Astrocyte (in vitro differentiated cells and primary cell): Measurements from ENCODE around the gene ATF6B. TPM values are rescaled to one million over a fixed set of nuclear protein-coding genes. Genes with fewer than 3 reads are reported as not detected.

ENCODE experiments used
- DNase-seq: peaks from one replicate; pipeline ENCODE4 v3.0.0-alpha.2; 2010; ENCODE audit warnings: low read depth
- FAIRE-seq: peaks from 2 replicates; lab custom pipeline; 2011; peaks lifted over from hg19 to GRCh38; lab: Jason Lieb, UNC
- H2AFZ ChIP-seq: 2 replicates; pipeline ENCODE4 v1.6.0; 2012; ENCODE audit warnings: low read depth, low read length, inconsistent platforms
- H3K27ac ChIP-seq: 2 replicates; pipeline ENCODE4 v1.5.1; 2011; ENCODE audit warnings: low read depth, low read length, inconsistent platforms
- H3K27me3 ChIP-seq: 2 replicates; pipeline ENCODE4 v1.6.0; 2011; ENCODE audit warnings: low read length, inconsistent platforms; ENCODE audit not compliant: insufficient read depth
- H3K36me3 ChIP-seq: 2 replicates; pipeline ENCODE4 v1.5.1; 2011; ENCODE audit warnings: low read length, inconsistent platforms; ENCODE audit not compliant: insufficient read depth
- H3K4me1 ChIP-seq: 2 replicates; pipeline ENCODE4 v1.5.1; 2011; ENCODE audit warnings: low read length, inconsistent platforms; ENCODE audit not compliant: insufficient read depth
- H3K4me2 ChIP-seq: 2 replicates; pipeline ENCODE4 v1.6.0; 2012; ENCODE audit warnings: low read length, inconsistent platforms
- H3K4me3 ChIP-seq: 2 replicates; pipeline ENCODE4 v1.5.1; 2011; ENCODE audit warnings: low read depth, mild to moderate bottlenecking, low read length, inconsistent platforms; ENCODE audit not compliant: insufficient read depth
- H3K79me2 ChIP-seq: 2 replicates; pipeline ENCODE4 v1.6.0; 2012; ENCODE audit warnings: mild to moderate bottlenecking, low read length, inconsistent platforms; ENCODE audit not compliant: insufficient read depth
- H3K9ac ChIP-seq: 2 replicates; pipeline ENCODE4 v1.6.0; 2012; ENCODE audit warnings: mild to moderate bottlenecking, low read length, inconsistent platforms
- H3K9me3 ChIP-seq: 2 replicates; pipeline ENCODE4 v1.5.1; 2012; ENCODE audit warnings: low read depth, mild to moderate bottlenecking, low read length, inconsistent platforms; ENCODE audit not compliant: insufficient read depth
- H4K20me1 ChIP-seq: 2 replicates; pipeline ENCODE4 v1.6.0; 2012; ENCODE audit warnings: low read length, inconsistent platforms; ENCODE audit not compliant: insufficient read depth
- H3K27ac Mint-ChIP-seq: one replicate; pipeline ENCODE4 v1.8.0; 2021; ENCODE audit warnings: mild to moderate bottlenecking, mixed read lengths; ENCODE audit not compliant: unreplicated experiment
- H3K27me3 Mint-ChIP-seq: one replicate; pipeline ENCODE4 v1.8.0; 2021; ENCODE audit warnings: low read depth, mixed read lengths; ENCODE audit not compliant: unreplicated experiment
- H3K36me3 Mint-ChIP-seq: one replicate; pipeline ENCODE4 v1.8.0; 2021; ENCODE audit warnings: low read depth, mixed read lengths; ENCODE audit not compliant: unreplicated experiment
- H3K4me1 Mint-ChIP-seq: one replicate; pipeline ENCODE4 v1.8.0; 2021; ENCODE audit warnings: low read depth, mixed read lengths; ENCODE audit not compliant: unreplicated experiment
- H3K4me3 Mint-ChIP-seq: one replicate; pipeline ENCODE4 v1.8.0; 2021; ENCODE audit warnings: mild to moderate bottlenecking, moderate library complexity, mixed read lengths; ENCODE audit not compliant: unreplicated experiment
- H3K9me3 Mint-ChIP-seq: one replicate; pipeline ENCODE4 v1.8.0; 2021; ENCODE audit warnings: mild to moderate bottlenecking, mixed read lengths; ENCODE audit not compliant: unreplicated experiment
- CTCF ChIP-seq: IDR thresholded peaks from 2 replicates; pipeline ENCODE4 v1.5.1; 2011; ENCODE audit warnings: low read depth, mild to moderate bottlenecking, inconsistent platforms, low read length, moderate library complexity; ENCODE audit not compliant: insufficient read depth
- EZH2 ChIP-seq: IDR thresholded peaks from 2 replicates; pipeline ENCODE4 v1.6.1; 2012; ENCODE audit warnings: mild to moderate bottlenecking, low read length, inconsistent platforms; ENCODE audit not compliant: insufficient read depth
- total RNA-seq: library from RNA; stranded (reverse); gene quantifications from 2 replicates; pipeline ENCODE4 v1.2.1, GENCODE V29; 2021

Gene ATF6B
- total RNA-seq, 1 donor from 2014 or later = 68.7 TPM

DNA sequence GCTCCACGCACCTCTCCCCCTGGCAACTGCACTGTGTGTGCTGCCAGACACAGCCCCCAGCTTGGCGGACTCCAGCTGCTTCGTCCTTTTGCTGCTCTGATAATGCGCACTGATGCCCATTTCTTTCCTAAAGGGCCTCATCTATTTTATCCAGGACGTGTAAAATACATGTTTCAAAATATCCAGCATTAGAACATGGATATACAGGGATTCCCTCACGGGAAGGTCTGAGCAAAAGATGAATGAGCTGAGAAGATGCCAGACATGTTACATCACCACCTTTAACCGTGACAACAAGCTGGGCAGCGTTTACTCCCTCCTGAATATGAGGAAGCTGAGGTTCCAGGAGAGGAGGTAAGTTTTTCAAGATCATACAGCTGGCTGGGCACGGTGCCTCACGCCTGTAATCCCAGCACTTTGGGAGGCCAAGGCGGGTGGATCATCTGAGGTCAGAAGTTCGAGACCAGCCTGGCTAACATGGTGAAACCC is 51.7 kb downstream of the ATF6B start:
- Histone ChIP-seq H3K79me2 (no peaks in the 10 kb centered on the region), H3K27me3 (peaks cover 28% of the 10 kb centered on the region), H3K4me1 (peaks cover 24% of the 10 kb centered on the region), H4K20me1 (no peaks in the 10 kb centered on the region), H3K4me2 (peak overlapping the region; percentile 34), H3K36me3 (no peaks in the 10 kb centered on the region), H3K27ac (peak overlapping the region; percentile 10), H3K9me3 (no peaks in the 10 kb centered on the region), H3K4me3 (no peak overlapping the region), H3K9ac (peak overlapping the region; percentile 12), H2AFZ (no peak overlapping the region)
- FAIRE-seq = no peak
- peak overlapping the region; percentile 5 for H3K4me3 Mint-ChIP-seq
- TF ChIP-seq EZH2 = no peak
- TF ChIP-seq CTCF = no peak
- no peaks in the 10 kb centered on the region for H3K36me3 Mint-ChIP-seq
- H3K4me1 Mint-ChIP-seq = peaks cover 36% of the 10 kb centered on the region
- H3K27ac Mint-ChIP-seq = peak overlapping the region; percentile 90
- H3K9me3 Mint-ChIP-seq = peaks cover 4% of the 10 kb centered on the region
- peaks cover 37% of the 10 kb centered on the region for H3K27me3 Mint-ChIP-seq
- peak; percentile 83 for DNase-seq

DNA sequence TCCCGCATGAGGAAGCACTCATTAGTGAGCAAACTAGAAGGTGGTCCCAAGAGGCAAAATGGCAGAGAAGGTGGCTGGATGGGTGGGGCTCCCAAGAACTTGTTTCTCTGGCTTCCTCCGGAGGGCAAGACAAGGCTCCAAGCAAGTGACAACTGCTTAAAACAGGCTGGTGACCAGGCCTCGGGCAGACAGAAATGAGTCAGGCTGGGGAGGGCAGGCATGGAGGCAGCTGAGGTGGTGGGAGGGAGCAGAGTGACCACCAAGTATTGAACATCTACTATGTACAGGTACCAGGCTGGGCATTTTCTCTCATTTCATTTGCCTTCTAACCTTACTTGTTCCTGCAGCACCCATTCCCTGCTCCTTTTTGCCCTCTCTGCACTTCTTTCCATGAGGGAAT is 52.3 kb downstream of the ATF6B start:
- peaks cover 4% of the 10 kb centered on the region for H3K9me3 Mint-ChIP-seq
- H3K4me3 ChIP-seq = no peak overlapping the region
- no peak for DNase-seq
- peaks cover 35% of the 10 kb centered on the region for H3K27me3 Mint-ChIP-seq
- H2AFZ ChIP-seq = no peak overlapping the region
- H3K27ac Mint-ChIP-seq = peak overlapping the region; percentile 90
- FAIRE-seq = no peak
- H3K27ac ChIP-seq = peak overlapping the region; percentile 10
- H3K9me3 ChIP-seq = no peaks in the 10 kb centered on the region
- no peaks in the 10 kb centered on the region for H3K36me3 ChIP-seq
- H3K4me3 Mint-ChIP-seq = peak overlapping the region; percentile 5
- peak overlapping the region; percentile 12 for H3K9ac ChIP-seq
- TF ChIP-seq CTCF (no peak), EZH2 (no peak)
- H3K79me2 ChIP-seq = no peaks in the 10 kb centered on the region
- H3K4me1 ChIP-seq = peaks cover 18% of the 10 kb centered on the region
- H3K27me3 ChIP-seq = peaks cover 26% of the 10 kb centered on the region
- no peaks in the 10 kb centered on the region for H4K20me1 ChIP-seq
- peak overlapping the region; percentile 34 for H3K4me2 ChIP-seq
- peaks cover 31% of the 10 kb centered on the region for H3K4me1 Mint-ChIP-seq
- H3K36me3 Mint-ChIP-seq = no peaks in the 10 kb centered on the region

- no peak overlapping the region for H3K9ac ChIP-seq
Observed at GRCh38 chr6:32074996-32075532, 53.0 kb downstream of the ATF6B start.

More at GRCh38 chr6:32074996-32075532, 53.0 kb downstream of the ATF6B start:
- H3K36me3 ChIP-seq = no peaks in the 10 kb centered on the region
- H3K4me3 Mint-ChIP-seq = peak overlapping the region; percentile 63
- no peaks in the 10 kb centered on the region for H3K79me2 ChIP-seq
- no peak overlapping the region for H3K4me3 ChIP-seq
- FAIRE-seq (no peak), DNase-seq (peak; percentile 40)
- no peaks in the 10 kb centered on the region for H4K20me1 ChIP-seq
- peaks cover 4% of the 10 kb centered on the region for H3K9me3 Mint-ChIP-seq
- TF ChIP-seq EZH2 (no peak), CTCF (no peak)
- no peak overlapping the region for H3K27ac ChIP-seq
- no peak overlapping the region for H3K4me2 ChIP-seq
- peaks cover 26% of the 10 kb centered on the region for H3K4me1 Mint-ChIP-seq
- peaks cover 36% of the 10 kb centered on the region for H3K27me3 Mint-ChIP-seq
- peaks cover 28% of the 10 kb centered on the region for H3K27me3 ChIP-seq
- no peaks in the 10 kb centered on the region for H3K9me3 ChIP-seq
- H3K36me3 Mint-ChIP-seq = no peaks in the 10 kb centered on the region
- H3K4me1 ChIP-seq = peaks cover 16% of the 10 kb centered on the region
- no peak overlapping the region for H2AFZ ChIP-seq
- peak overlapping the region; percentile 90 for H3K27ac Mint-ChIP-seq
